Panc1 (cell line): ENCODE results near the gene GRIN2A. TPM values are rescaled to one million over a fixed set of nuclear protein-coding genes. Genes with fewer than 3 reads are reported as not detected.

Source experiments
- ATAC-seq: fragments of 200-7000 bp; cut with Tn5 transposase; 2 replicates; pipeline ENCODE4 v1.9.1; 2020; ENCODE audit warnings: mild to moderate bottlenecking, moderate library complexity
- BruUV-seq: library from RNA; stranded (reverse); fragments of 400-500 nt; replicated peaks from 2 replicates; lab custom pipeline; 2021; lab: Mats Ljungman, UMichigan
- CTCF ChIA-PET: fragments of 300-600 bp; sonication (Branson Sonifier 250); formaldehyde crosslinking; loops from one replicate; lab custom pipeline; 2022; ENCODE audit warnings: antibody characterized with exemption; lab: Charles Lee
- POLR2A ChIA-PET: fragments of 300-600 bp; sonication (Branson Sonifier 250); formaldehyde crosslinking; loops from one replicate; lab custom pipeline; 2022; ENCODE audit warnings: antibody characterized with exemption; lab: Charles Lee
- DNase-seq: peaks from one replicate; pipeline ENCODE4 v3.0.0-alpha.2; 2010; ENCODE audit warnings: low read depth, low spot score
- H3K27ac ChIP-seq: 2 replicates; pipeline ENCODE4 v1.5.1; 2011; ENCODE audit warnings: mild to moderate bottlenecking, low read length, inconsistent platforms
- H3K27me3 ChIP-seq: fragments of 200-500 bp; sonication (Bioruptor generic); 2 replicates; pipeline ENCODE4 v1.6.0; 2014; ENCODE audit warnings: low read length, inconsistent platforms; ENCODE audit not compliant: control insufficient read depth, insufficient read depth
- H3K36me3 ChIP-seq: fragments of 200-500 bp; sonication (Bioruptor generic); 2 replicates; pipeline ENCODE4 v1.5.1; 2014; ENCODE audit warnings: inconsistent platforms, mild to moderate bottlenecking, low read length, moderate library complexity; ENCODE audit not compliant: control insufficient read depth, insufficient read depth
- H3K4me1 ChIP-seq: 2 replicates; pipeline ENCODE4 v1.5.1; 2011; ENCODE audit warnings: inconsistent platforms, mild to moderate bottlenecking, low read length, moderate library complexity; ENCODE audit not compliant: control insufficient read depth, insufficient read depth
- H3K4me3 ChIP-seq, 2 experiments: 2 replicates each; pipeline ENCODE4 v1.5.1; 2011 to 2012; ENCODE audit warnings: low read depth in 2 of 2, low read length in 2 of 2, mild to moderate bottlenecking in 2 of 2, inconsistent platforms in 1 of 2, moderate library complexity in 1 of 2
- H3K9me3 ChIP-seq: fragments of 200-500 bp; sonication (Bioruptor generic); 2 replicates; pipeline ENCODE4 v1.5.1; 2014; ENCODE audit warnings: low read depth, mild to moderate bottlenecking, inconsistent platforms, low read length, moderate library complexity; ENCODE audit not compliant: control insufficient read depth, insufficient read depth
- POLR2AphosphoS5 ChIP-seq: IDR thresholded peaks from 2 replicates; pipeline ENCODE4 v1.6.1; 2012; ENCODE audit warnings: mild to moderate bottlenecking, low read depth, low read length, moderate library complexity
- SIN3A ChIP-seq: IDR thresholded peaks from 2 replicates; pipeline ENCODE4 v1.6.1; 2012; ENCODE audit warnings: low read depth, mild to moderate bottlenecking, low read length, moderate library complexity, borderline replicate concordance; ENCODE audit not compliant: insufficient read depth
- TCF7L2 ChIP-seq: IDR thresholded peaks from 2 replicates; pipeline ENCODE4 v1.6.1; 2011; ENCODE audit warnings: mild to moderate bottlenecking, low read depth, low read length, inconsistent platforms
- in situ Hi-C: cut with HindIII; loops from 2 replicates; pipeline ENCODE4 v1.10.0; 2016; ENCODE audit warnings: low sequenced_read_pairs, low pct_unique_long_range_greater_than_20kb
- intact Hi-C: fragments of 100-400 bp; cut with micrococcal nuclease; formaldehyde crosslinking; loops from one replicate; pipeline ENCODE4 v1.10.0; 2022; ENCODE audit not compliant: unreplicated experiment
- total RNA-seq: library from RNA; stranded (reverse); gene quantifications from one replicate; pipeline ENCODE4 v1.2.1, GENCODE V29; 2021; ENCODE audit not compliant: unreplicated experiment
- TF ChIP-seq, protein P1 (sequence below), 2 experiments: IDR thresholded peaks; 2 replicates each; pipeline ENCODE4 v1.6.1; 2011 to 2012; ENCODE audit warnings: low read depth in 2 of 2, control low read depth in 1 of 2, low read length in 1 of 2, mild to moderate bottlenecking in 1 of 2, moderate library complexity in 1 of 2; ENCODE audit not compliant: insufficient read depth in 1 of 2
- TF ChIP-seq, protein P2 (sequence below): fragments of 450-650 bp; IDR thresholded peaks from 2 replicates; pipeline ENCODE4 v1.5.1; 2017; ENCODE audit warnings: mild to moderate bottlenecking

GRIN2A gene
- total RNA-seq, 1 experiment from 2014 or later: 12.3 TPM

GRCh38 chr16:9957433-9957832 is 224.8 kb downstream of the GRIN2A start:
- no peaks in the 10 kb centered on the region for H3K27me3 ChIP-seq
- ATAC-seq: no peak
- H3K27ac ChIP-seq: no peak overlapping the region
- intact Hi-C loops (no loop called here), in situ Hi-C loops (no loop called here)
- POLR2A ChIA-PET: no interaction called here
- no peaks in the 10 kb centered on the region for H3K9me3 ChIP-seq
- no TSS peak for BruUV-seq
- TF ChIP-seq POLR2AphosphoS5: no peak
- TF ChIP-seq, protein P1, sequence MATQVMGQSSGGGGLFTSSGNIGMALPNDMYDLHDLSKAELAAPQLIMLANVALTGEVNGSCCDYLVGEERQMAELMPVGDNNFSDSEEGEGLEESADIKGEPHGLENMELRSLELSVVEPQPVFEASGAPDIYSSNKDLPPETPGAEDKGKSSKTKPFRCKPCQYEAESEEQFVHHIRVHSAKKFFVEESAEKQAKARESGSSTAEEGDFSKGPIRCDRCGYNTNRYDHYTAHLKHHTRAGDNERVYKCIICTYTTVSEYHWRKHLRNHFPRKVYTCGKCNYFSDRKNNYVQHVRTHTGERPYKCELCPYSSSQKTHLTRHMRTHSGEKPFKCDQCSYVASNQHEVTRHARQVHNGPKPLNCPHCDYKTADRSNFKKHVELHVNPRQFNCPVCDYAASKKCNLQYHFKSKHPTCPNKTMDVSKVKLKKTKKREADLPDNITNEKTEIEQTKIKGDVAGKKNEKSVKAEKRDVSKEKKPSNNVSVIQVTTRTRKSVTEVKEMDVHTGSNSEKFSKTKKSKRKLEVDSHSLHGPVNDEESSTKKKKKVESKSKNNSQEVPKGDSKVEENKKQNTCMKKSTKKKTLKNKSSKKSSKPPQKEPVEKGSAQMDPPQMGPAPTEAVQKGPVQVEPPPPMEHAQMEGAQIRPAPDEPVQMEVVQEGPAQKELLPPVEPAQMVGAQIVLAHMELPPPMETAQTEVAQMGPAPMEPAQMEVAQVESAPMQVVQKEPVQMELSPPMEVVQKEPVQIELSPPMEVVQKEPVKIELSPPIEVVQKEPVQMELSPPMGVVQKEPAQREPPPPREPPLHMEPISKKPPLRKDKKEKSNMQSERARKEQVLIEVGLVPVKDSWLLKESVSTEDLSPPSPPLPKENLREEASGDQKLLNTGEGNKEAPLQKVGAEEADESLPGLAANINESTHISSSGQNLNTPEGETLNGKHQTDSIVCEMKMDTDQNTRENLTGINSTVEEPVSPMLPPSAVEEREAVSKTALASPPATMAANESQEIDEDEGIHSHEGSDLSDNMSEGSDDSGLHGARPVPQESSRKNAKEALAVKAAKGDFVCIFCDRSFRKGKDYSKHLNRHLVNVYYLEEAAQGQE (IDR thresholded peaks at IDR 0.05; ENCODE audit: insufficient read depth in 1 of 2, low read depth in 2 of 2, low read length in 1 of 2): no peak
- TF ChIP-seq SIN3A: no peak
- no peaks in the 10 kb centered on the region for H3K4me1 ChIP-seq
- CTCF ChIA-PET: no interaction called here
- H3K36me3 ChIP-seq: no peaks in the 10 kb centered on the region
- H3K4me3 ChIP-seq: no peak overlapping the region
- no peak for DNase-seq

DNA sequence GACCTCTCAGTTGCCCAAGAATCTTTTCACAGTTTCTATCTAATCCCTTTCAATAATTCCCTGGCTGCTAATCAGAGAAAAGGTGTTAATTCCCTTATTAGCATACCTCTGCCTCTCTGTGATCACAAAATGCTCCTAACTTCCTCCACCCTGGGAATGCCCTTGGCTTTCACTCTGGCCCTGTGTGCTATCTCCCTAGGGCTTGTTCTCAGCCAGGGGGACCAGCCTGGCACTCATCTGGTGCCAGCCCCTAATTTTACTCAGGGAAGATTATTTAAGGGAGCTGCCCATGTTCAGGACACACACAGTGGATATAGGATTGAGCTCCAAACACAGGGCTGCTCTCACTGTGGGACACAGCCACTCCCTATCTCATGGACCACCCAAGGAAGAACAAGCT is 225.2 kb downstream of the GRIN2A start:
- BruUV-seq: no TSS peak
- ChIA-PET POLR2A (no interaction called here), CTCF (no interaction called here)

More for the DNA sequence above, 225.2 kb downstream of the GRIN2A start:
- DNase-seq (no peak), ATAC-seq (no peak)
- H3K4me1 ChIP-seq: no peaks in the 10 kb centered on the region
- H3K4me3 ChIP-seq: no peak overlapping the region
- intact Hi-C loops: no loop called here
- no peak overlapping the region for H3K27ac ChIP-seq
- no peaks in the 10 kb centered on the region for H3K9me3 ChIP-seq
- H3K27me3 ChIP-seq: no peaks in the 10 kb centered on the region
- H3K36me3 ChIP-seq: no peaks in the 10 kb centered on the region
- no peak for TF ChIP-seq POLR2AphosphoS5
- no peak for TF ChIP-seq SIN3A
- TF ChIP-seq, protein P1 (IDR thresholded peaks at IDR 0.05; ENCODE audit: insufficient read depth in 1 of 2, low read depth in 2 of 2, low read length in 1 of 2): no peak
- no peak for TF ChIP-seq TCF7L2
- TF ChIP-seq, protein P2, sequence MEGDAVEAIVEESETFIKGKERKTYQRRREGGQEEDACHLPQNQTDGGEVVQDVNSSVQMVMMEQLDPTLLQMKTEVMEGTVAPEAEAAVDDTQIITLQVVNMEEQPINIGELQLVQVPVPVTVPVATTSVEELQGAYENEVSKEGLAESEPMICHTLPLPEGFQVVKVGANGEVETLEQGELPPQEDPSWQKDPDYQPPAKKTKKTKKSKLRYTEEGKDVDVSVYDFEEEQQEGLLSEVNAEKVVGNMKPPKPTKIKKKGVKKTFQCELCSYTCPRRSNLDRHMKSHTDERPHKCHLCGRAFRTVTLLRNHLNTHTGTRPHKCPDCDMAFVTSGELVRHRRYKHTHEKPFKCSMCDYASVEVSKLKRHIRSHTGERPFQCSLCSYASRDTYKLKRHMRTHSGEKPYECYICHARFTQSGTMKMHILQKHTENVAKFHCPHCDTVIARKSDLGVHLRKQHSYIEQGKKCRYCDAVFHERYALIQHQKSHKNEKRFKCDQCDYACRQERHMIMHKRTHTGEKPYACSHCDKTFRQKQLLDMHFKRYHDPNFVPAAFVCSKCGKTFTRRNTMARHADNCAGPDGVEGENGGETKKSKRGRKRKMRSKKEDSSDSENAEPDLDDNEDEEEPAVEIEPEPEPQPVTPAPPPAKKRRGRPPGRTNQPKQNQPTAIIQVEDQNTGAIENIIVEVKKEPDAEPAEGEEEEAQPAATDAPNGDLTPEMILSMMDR: no peak
- in situ Hi-C loops: no loop called here
